Vagina (tissue), 2 donors: Measurements from ENCODE around the gene MARK3.

ENCODE experiments used
- CTCF ChIP-seq, 3 experiments: fragments of 450-650 bp in 2 of 3; fragments of 200-600 bp in 1 of 3; sonication (generic) in 1 of 3; IDR thresholded peaks; one replicate each; pipeline ENCODE4 v1.5.1; 2017 to 2019; ENCODE audit warnings: antibody characterized with exemption in 3 of 3, mild to moderate bottlenecking in 2 of 3, moderate library complexity in 2 of 3
- POLR2A ChIP-seq, 2 donors: fragments of 450-650 bp; IDR thresholded peaks; one replicate each; pipeline ENCODE4 v1.6.1; 2017; ENCODE audit warnings: antibody characterized with exemption in 2 of 2, mild to moderate bottlenecking in 2 of 2, moderate library complexity in 2 of 2

DNA sequence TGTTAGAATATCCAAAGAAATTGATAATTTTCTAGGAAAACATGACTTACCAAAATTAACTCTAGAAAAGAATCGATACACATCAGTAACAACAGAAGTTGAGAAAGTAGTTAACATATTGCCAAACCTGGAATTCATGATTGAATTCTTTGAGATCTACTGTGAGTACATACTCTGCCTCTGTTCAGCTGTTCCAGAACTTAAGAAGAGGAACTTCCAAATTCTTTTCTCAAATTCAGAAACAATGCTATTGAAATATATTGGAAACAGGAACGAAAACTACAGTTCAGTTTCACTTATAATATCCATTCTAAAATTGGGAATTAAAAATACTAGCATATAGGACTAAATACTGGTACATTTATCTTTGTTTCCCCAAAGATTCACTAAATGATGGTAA lies 57.9 kb downstream of the MARK3 start:
- TF ChIP-seq CTCF (IDR thresholded peaks at IDR 0.05) = no peak
- no peak for TF ChIP-seq POLR2A (IDR thresholded peaks at IDR 0.05)
